SH-SY5Y (cell line): ENCODE data around the gene HIRA.

Source experiments
- GATA2 ChIP-seq: IDR thresholded peaks from 2 replicates; pipeline ENCODE4 v1.6.1; 2011; ENCODE audit warnings: mild to moderate bottlenecking, low read depth, low read length
- GATA3 ChIP-seq: IDR thresholded peaks from 2 replicates; pipeline ENCODE4 v1.6.1; 2011; ENCODE audit warnings: low read depth, mild to moderate bottlenecking, low read length, moderate library complexity

GRCh38 chr22:19377565-19378343 is 53.8 kb downstream of the HIRA start:
- TF ChIP-seq GATA2: no peak
- TF ChIP-seq GATA3: no peak
